HEK293T (cell line): ENCODE results near the gene SLC38A1.

Experiments
- BHLHE40 ChIP-seq: fragments of 450-650 bp; IDR thresholded peaks from 2 replicates; pipeline ENCODE4 v1.6.1; 2016; ENCODE audit warnings: mild to moderate bottlenecking, moderate library complexity, borderline replicate concordance
- FOXA1 ChIP-seq: fragments of 450-650 bp; IDR thresholded peaks from 2 replicates; pipeline ENCODE4 v1.6.1; 2016; ENCODE audit warnings: mild to moderate bottlenecking
- FOXK2 ChIP-seq: fragments of 450-650 bp; IDR thresholded peaks from 2 replicates; pipeline ENCODE4 v1.6.1; 2016; ENCODE audit warnings: mild to moderate bottlenecking
- FOXM1 ChIP-seq: fragments of 450-650 bp; IDR thresholded peaks from 2 replicates; pipeline ENCODE4 v1.6.1; 2017; ENCODE audit warnings: mild to moderate bottlenecking, borderline replicate concordance
- L3MBTL2 ChIP-seq: fragments of 450-650 bp; conservative IDR thresholded peaks from 2 replicates; pipeline ENCODE4 v1.6.1; 2016; ENCODE audit warnings: mild to moderate bottlenecking
- LEF1 ChIP-seq: fragments of 450-650 bp; IDR thresholded peaks from 2 replicates; pipeline ENCODE4 v1.6.1; 2017; ENCODE audit warnings: mild to moderate bottlenecking, borderline replicate concordance
- NFRKB ChIP-seq: fragments of 450-650 bp; IDR thresholded peaks from 2 replicates; pipeline ENCODE4 v1.6.1; 2016; ENCODE audit warnings: mild to moderate bottlenecking, moderate library complexity
- SP1 ChIP-seq: fragments of 450-650 bp; IDR thresholded peaks from 2 replicates; pipeline ENCODE4 v1.6.1; 2017
- TARDBP ChIP-seq: fragments of 450-650 bp; IDR thresholded peaks from 2 replicates; pipeline ENCODE4 v1.6.1; 2016

- TF ChIP-seq FOXK2, result no peak
- TF ChIP-seq SP1, result no peak
- TF ChIP-seq FOXA1, result no peak
- no peak for TF ChIP-seq L3MBTL2
- no peak for TF ChIP-seq FOXM1
- no peak for TF ChIP-seq BHLHE40
- TF ChIP-seq LEF1, result no peak
- TF ChIP-seq NFRKB, result no peak
- no peak for TF ChIP-seq TARDBP
Measured at GRCh38 chr12:46240436-46240835, 28.4 kb downstream of the SLC38A1 start.
